ENCODE measurements around the gene MANSC4.

DNA sequence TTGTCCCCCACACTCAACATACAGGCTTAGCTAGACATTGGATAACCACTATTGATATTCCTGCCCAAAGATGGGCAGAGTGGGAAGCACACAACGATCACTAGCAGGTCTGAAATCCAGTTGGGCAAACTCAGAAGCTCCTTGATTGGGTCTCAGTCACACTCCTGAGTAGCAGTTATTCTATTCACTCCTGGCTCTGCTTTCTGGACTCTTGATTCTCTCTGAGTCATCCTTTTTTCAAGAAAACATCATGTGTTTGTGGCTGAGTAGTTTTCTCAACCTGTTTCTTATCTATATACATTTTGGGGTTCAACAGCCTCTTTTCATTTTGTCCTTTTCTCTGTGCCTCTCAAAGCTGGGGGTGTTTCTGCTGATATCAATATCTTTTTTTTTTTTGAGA lies 46.0 kb upstream of the MANSC4 start:
- TF ChIP-seq, protein P1, sequence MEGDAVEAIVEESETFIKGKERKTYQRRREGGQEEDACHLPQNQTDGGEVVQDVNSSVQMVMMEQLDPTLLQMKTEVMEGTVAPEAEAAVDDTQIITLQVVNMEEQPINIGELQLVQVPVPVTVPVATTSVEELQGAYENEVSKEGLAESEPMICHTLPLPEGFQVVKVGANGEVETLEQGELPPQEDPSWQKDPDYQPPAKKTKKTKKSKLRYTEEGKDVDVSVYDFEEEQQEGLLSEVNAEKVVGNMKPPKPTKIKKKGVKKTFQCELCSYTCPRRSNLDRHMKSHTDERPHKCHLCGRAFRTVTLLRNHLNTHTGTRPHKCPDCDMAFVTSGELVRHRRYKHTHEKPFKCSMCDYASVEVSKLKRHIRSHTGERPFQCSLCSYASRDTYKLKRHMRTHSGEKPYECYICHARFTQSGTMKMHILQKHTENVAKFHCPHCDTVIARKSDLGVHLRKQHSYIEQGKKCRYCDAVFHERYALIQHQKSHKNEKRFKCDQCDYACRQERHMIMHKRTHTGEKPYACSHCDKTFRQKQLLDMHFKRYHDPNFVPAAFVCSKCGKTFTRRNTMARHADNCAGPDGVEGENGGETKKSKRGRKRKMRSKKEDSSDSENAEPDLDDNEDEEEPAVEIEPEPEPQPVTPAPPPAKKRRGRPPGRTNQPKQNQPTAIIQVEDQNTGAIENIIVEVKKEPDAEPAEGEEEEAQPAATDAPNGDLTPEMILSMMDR (IDR thresholded peaks at IDR 0.05), result no peak
- TF ChIP-seq POLR2AphosphoS5 (IDR thresholded peaks at IDR 0.05; ENCODE audit: low read depth, low read length) (no peak), SIN3A (IDR thresholded peaks at IDR 0.05; ENCODE audit: borderline replicate concordance, insufficient read depth, low read depth, low read length) (no peak), TCF7L2 (IDR thresholded peaks at IDR 0.05; ENCODE audit: low read depth, low read length) (no peak)
- TF ChIP-seq, protein P2, sequence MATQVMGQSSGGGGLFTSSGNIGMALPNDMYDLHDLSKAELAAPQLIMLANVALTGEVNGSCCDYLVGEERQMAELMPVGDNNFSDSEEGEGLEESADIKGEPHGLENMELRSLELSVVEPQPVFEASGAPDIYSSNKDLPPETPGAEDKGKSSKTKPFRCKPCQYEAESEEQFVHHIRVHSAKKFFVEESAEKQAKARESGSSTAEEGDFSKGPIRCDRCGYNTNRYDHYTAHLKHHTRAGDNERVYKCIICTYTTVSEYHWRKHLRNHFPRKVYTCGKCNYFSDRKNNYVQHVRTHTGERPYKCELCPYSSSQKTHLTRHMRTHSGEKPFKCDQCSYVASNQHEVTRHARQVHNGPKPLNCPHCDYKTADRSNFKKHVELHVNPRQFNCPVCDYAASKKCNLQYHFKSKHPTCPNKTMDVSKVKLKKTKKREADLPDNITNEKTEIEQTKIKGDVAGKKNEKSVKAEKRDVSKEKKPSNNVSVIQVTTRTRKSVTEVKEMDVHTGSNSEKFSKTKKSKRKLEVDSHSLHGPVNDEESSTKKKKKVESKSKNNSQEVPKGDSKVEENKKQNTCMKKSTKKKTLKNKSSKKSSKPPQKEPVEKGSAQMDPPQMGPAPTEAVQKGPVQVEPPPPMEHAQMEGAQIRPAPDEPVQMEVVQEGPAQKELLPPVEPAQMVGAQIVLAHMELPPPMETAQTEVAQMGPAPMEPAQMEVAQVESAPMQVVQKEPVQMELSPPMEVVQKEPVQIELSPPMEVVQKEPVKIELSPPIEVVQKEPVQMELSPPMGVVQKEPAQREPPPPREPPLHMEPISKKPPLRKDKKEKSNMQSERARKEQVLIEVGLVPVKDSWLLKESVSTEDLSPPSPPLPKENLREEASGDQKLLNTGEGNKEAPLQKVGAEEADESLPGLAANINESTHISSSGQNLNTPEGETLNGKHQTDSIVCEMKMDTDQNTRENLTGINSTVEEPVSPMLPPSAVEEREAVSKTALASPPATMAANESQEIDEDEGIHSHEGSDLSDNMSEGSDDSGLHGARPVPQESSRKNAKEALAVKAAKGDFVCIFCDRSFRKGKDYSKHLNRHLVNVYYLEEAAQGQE (IDR thresholded peaks at IDR 0.05; ENCODE audit: insufficient read depth in 1 of 2, low read depth in 2 of 2, low read length in 1 of 2), result no peak
